ENCODE measurements around the gene COL24A1. TPM values are rescaled to one million over a fixed set of nuclear protein-coding genes. Genes with fewer than 3 reads are reported as not detected.

Gene COL24A1
- total and polyA plus RNA-seq, 2 of the 8 experiments (the other 6 are each of a cell fraction or from before 2014, with no cell fraction given) = 0.23 to 1.1 TPM

DNA sequence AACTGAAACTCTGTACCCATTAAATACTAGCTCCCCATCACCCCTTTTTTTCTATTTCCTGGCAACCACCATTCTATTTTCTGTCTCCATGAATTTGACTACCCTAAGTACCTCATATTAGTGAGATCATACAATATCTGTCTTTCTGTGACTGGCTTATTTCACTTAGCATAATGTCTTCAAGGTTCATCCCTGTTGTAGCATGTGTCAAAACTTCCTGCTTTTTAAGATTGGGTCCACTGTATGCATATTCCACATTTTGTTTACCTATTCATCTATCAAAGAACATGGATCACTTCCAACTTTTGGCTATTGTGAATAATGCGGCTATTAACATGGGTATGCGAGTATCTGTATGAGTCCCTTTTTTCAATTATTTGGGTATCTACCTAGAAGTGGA, 266.7 kb downstream of the COL24A1 start (continued):
- no peak for TF ChIP-seq CHD7 (IDR thresholded peaks at IDR 0.05; ENCODE audit: insufficient replicate concordance, low read length)
- TF ChIP-seq GABPA (IDR thresholded peaks at IDR 0.05; ENCODE audit: borderline replicate concordance, insufficient read depth, low read length) = no peak
- no peak for TF ChIP-seq BCL11A (IDR thresholded peaks at IDR 0.05; ENCODE audit: low read depth in 2 of 2, low read length in 2 of 2)
- no peak for TF ChIP-seq TAF7 (optimal IDR thresholded peaks at IDR 0.05; ENCODE audit: borderline replicate concordance, low read depth, low read length)
- no peak for TF ChIP-seq SAP30 (IDR thresholded peaks at IDR 0.05; ENCODE audit: insufficient read depth, insufficient replicate concordance, low read length)
- no peak for TF ChIP-seq RAD21 (IDR thresholded peaks at IDR 0.05 in 1 of 2, conservative IDR thresholded peaks at IDR 0.05 in 1 of 2; ENCODE audit: low read depth in 2 of 2, low read length in 2 of 2)
- TF ChIP-seq SP4 (IDR thresholded peaks at IDR 0.05; ENCODE audit: low read length) = no peak
- TF ChIP-seq KDM1A (IDR thresholded peaks at IDR 0.05; ENCODE audit: borderline replicate concordance, low read length) = no peak
- no peak for TF ChIP-seq ZNF274 (IDR thresholded peaks at IDR 0.05; ENCODE audit: borderline replicate concordance, extremely low read depth, low read length)
- TF ChIP-seq SIX5 (IDR thresholded peaks at IDR 0.05; ENCODE audit: low read depth, low read length) = no peak

Measured in H1 (cell line).